Esophagus muscularis mucosa (tissue), 4 donors: Measurements from ENCODE around the gene PCDH15. TPM values are rescaled to one million over a fixed set of nuclear protein-coding genes. Genes with fewer than 3 reads are reported as not detected.

Experiments
- DNase-seq: peaks from one replicate; pipeline ENCODE4 v3.0.0-alpha.2; 2017; ENCODE audit errors: extremely low spot score
- H3K27ac ChIP-seq, 4 donors: fragments of 200-600 bp; sonication (generic); replicated peaks in 1 of 4; 1 replicate in 3 of 4; 2 replicates in 1 of 4; pipeline ENCODE4 v1.5.1; 2016 to 2019; ENCODE audit warnings: mild to moderate bottlenecking in 1 of 4
- H3K27me3 ChIP-seq, 4 donors: fragments of 200-600 bp; sonication (generic); one replicate each; pipeline versions ENCODE4 v1.5.1 to v1.6.0; 2016 to 2019
- H3K36me3 ChIP-seq, 4 donors: fragments of 200-600 bp; sonication (generic); one replicate each; pipeline ENCODE4 v1.5.1; 2016 to 2019
- H3K4me1 ChIP-seq, 4 donors: fragments of 200-600 bp; sonication (generic); one replicate each; pipeline ENCODE4 v1.5.1; 2016 to 2019
- H3K4me3 ChIP-seq, 4 donors: fragments of 200-600 bp; sonication (generic); 1 replicate in 2 of 4; 2 replicates in 2 of 4; pipeline ENCODE4 v1.5.1; 2016 to 2019; ENCODE audit warnings: mild to moderate bottlenecking in 4 of 4, moderate library complexity in 1 of 4
- H3K9me3 ChIP-seq, 4 donors: fragments of 200-600 bp; sonication (generic); 1 replicate in 3 of 4; 2 replicates in 1 of 4; pipeline ENCODE4 v1.5.1; 2016 to 2019
- CTCF ChIP-seq, 3 experiments: fragments of 200-600 bp in 2 of 3; fragments of 450-650 bp in 1 of 3; sonication (generic) in 2 of 3; IDR thresholded peaks; one replicate each; pipeline ENCODE4 v1.5.1; 2017 to 2019; ENCODE audit warnings: antibody characterized with exemption in 3 of 3, mild to moderate bottlenecking in 2 of 3, moderate library complexity in 1 of 3
- EP300 ChIP-seq: sonication (generic); formaldehyde crosslinking; IDR thresholded peaks from one replicate; pipeline ENCODE4 v1.6.1; 2017; ENCODE audit warnings: antibody characterized with exemption
- POLR2A ChIP-seq: fragments of 450-650 bp; IDR thresholded peaks from one replicate; pipeline ENCODE4 v1.6.1; 2017; ENCODE audit warnings: antibody characterized with exemption, moderate library complexity, mild to moderate bottlenecking, low read depth
- POLR2AphosphoS5 ChIP-seq, 2 donors: sonication (generic); formaldehyde crosslinking; IDR thresholded peaks; one replicate each; pipeline ENCODE4 v1.6.1; 2017; ENCODE audit warnings: antibody characterized with exemption in 2 of 2
- WGBS: methylation state at CpG from one replicate; pipeline ENCODE4 v1.1.5; 2018; 5-methylcytosine and 5-hydroxymethylcytosine counted together
- intact Hi-C: fragments of 100-400 bp; cut with DNase I; formaldehyde crosslinking; loops from one replicate; pipeline ENCODE4 v1.15.1; 2023
- small RNA-seq, 3 donors: library from RNA; depleted of rRNA; stranded (forward); fragments of <200 nt; gene quantifications; one replicate each; pipeline ENCODE3, GENCODE V24; 2016
- total RNA-seq, 4 donors: library from RNA; depleted of rRNA; stranded (reverse); fragments of >200 nt; gene quantifications; one replicate each; pipeline versions ENCODE4 v1.1.0 to v1.2.1, GENCODE V29; 2016

The PCDH15 gene
- total RNA-seq, 4 donors from 2014 or later: 0.13 to 0.50 TPM; not detected in 2

GRCh38 chr10:53754596-53755250 lies 1046.3 kb downstream of the PCDH15 start:
- peak overlapping the region in 1 of 4 donors; percentile 22 for H3K4me3 ChIP-seq

More at GRCh38 chr10:53754596-53755250, 1046.3 kb downstream of the PCDH15 start:
- H3K27me3 ChIP-seq: no peaks in the 10 kb centered on the region
- no peak overlapping the region for H3K27ac ChIP-seq
- H3K9me3 ChIP-seq: peaks cover 0 to under 1% (median 0%) of the 10 kb centered on the region in 4 donors
- intact Hi-C loops: no loop called here
- TF ChIP-seq POLR2A: no peak
- TF ChIP-seq POLR2AphosphoS5 (IDR thresholded peaks at IDR 0.05): no peak
- no peak for TF ChIP-seq CTCF (IDR thresholded peaks at IDR 0.05)
- TF ChIP-seq EP300: no peak
- WGBS: 20% methylated on average over 6 of the region's 6 CpGs
- no peak for DNase-seq
- no peaks in the 10 kb centered on the region for H3K36me3 ChIP-seq
- no peaks in the 10 kb centered on the region for H3K4me1 ChIP-seq

Small RNA genes within 50 kb of the gene (small RNA-seq; reads per million reads assigned to genes)
- 0 reads per million in 3 donors for gene AL365496.1
- gene MIR548F1: 0 to 0.74 (median 0.17) reads per million in 3 donors
- 0 reads per million in 3 donors for gene RNU6-687P
